GM18520 (cell line): ENCODE measurements around the gene FLVCR1.
"Not testable (repeated sequence)": the region's sequence is repeated elsewhere in the genome, so short reads cannot be mapped to it uniquely, and the experiment has no call there.

Experiments used
- ATAC-seq: cut with Tn5 transposase; IDR thresholded peaks from one replicate; pipeline ENCODE4 v1.9.1; 2021; ENCODE audit not compliant: unreplicated experiment

FLVCR1 gene

DNA sequence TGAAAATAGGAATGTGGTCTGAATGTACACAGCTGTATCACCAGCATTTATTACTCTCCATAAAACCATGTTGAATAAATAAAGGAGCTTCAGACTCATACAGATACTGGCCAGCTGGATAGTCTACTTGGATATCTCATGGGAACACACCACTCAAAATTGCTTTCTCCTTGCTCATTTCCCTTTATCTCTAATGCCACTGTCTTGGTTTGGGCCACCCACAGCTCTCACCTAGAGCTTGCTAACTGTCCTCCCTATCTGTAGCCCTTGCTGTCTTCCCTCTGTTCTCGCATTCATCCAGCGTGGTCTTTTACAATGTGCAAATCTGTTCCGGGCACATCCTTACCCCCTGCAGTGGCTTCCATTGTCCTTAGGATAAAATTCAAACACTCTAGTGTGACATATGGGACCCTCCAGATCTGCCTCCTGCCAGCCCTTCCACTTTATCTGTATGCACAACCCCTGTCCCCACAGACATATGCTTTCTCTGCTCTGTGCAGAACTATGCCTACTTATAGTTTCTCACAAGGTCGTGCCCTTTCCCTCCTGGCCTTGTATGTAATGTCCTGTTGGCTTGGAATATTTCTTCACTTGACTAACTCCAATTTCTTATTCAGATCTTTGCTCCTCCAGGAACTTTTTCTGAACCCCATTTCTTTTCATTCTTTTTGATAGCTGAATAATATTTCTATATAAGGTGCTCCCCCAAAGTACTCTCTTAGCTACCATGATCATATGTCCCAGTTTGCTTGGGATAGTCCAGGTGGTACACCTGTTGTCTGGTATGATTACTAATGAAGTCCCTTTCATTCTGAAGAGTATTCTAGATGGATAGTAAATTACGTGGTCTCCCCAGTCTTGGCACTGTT lies 2.9 kb downstream of the FLVCR1 start:
- no peak for ATAC-seq

DNA sequence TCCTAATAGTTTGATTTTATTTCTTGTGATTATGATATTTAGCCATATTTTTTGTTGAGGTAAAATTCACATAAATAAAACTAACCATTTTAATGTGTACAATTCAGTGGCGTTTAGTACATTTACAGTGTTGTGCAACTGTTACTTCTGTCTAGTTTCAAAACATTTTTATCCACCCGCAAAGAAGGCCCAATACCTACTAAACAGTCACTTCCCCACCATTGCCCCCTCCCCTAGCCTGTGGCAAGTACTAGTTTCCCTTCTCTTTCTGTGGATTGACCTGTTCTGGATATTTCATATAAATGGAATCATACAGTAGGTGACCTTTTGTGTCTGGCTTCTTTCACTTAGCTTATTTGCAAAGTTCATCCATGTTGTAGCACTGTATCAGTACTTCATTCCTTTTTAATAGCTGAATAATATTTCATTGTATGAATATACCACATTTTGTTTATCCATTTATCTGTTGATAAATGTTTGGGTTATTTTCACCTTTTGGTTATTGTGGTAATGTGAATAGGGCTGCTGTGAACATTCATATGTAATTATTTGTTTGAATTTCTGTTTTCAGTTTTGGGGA lies 4.1 kb downstream of the FLVCR1 start:
- ATAC-seq = no peak

DNA sequence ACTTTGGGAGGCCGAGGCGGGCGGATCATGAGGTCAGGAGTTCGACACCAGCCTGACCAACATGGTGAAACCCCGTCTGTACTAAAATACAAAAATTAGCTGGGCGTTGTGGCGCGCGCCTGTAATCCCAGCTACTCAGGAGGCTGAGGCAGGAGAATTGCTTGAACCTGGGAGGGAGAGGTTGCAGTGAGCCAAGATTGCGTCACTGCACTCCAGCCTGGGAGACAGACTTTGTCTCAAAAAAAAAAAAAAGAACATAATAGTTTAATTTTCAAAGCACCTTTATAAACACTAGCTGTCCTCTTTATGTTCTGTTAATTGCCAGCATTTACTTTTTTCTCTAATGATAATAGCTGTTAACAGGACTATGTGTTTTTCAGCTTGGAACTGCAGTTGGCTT lies 5.3 kb downstream of the FLVCR1 start:
- not testable (repeated sequence) for ATAC-seq

DNA sequence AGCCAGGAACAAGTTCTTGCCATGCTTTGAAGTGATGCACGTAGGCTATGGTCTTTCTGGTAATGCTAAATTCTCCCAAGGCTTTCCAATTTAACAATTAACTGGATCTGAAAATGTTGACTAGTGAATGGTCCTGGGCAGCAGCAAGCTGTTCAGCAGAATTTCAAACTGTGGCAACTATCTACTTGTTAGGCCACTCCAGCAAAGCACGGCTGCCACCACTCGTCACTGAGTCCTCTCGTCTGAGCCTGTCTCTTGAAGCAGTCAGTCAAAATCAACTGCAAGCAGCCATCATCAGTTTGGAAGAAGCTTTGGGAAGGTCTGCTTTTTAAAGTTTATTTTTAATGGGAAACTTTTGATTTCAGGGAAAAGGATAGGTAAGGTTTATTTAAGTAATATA lies 6.1 kb downstream of the FLVCR1 start:
- no peak for ATAC-seq

DNA sequence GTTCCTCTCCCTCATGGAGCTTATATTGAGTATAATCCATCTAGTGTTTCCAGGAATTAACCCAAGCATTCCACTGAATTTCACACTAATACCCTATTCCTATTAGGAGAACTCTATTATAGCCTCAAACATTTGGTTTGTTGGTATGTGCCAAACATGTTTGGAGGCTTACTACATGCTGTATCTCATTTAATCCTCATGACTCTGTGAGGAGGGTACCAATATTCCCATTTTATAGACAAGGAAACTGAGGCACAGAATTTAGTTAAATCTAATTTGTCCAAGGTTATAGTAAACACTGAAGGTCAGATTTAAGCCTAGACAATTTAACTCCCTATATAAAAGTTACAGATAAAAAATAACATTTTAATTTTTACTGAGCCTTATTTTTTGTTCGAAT lies 9.1 kb downstream of the FLVCR1 start:
- no peak for ATAC-seq

DNA sequence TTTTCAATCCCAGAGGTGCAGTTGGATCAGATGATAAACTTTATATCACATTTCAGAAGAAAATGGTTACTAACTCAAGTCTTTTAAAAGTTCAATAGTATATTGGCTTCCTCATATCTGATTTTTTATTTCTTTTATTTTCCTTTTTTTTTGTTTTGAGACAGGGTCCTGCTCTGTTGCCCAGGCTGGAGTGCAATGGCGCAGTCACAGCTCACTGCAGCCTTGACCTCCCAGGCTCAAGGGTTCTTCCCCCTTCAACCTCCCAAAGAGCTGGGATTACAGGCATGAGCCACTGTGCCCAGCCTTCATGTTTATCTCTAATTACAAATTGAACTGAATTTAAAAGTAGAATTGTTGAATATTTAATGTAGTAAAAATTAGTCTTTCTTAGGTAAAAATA lies 13.9 kb downstream of the FLVCR1 start:
- no peak for ATAC-seq

DNA sequence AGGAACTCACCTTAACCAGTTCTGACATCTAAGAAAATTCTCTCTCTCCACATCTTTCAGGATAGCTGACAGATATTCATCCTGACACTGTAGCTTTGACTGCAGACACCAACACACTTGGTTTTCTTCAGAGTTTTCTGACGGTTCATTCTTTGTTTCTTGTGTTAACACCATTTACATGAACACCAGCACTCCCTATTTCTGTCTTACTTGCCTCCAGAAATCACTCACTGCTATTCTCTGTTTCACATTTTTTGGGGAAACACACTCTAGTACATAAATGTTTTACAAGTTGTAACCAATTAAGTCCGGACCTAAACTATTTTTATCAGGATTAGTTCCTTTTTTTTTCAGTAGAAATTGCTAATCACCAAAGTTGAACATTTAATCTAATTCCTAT lies 15.4 kb downstream of the FLVCR1 start:
- peak; percentile 80 for ATAC-seq

DNA sequence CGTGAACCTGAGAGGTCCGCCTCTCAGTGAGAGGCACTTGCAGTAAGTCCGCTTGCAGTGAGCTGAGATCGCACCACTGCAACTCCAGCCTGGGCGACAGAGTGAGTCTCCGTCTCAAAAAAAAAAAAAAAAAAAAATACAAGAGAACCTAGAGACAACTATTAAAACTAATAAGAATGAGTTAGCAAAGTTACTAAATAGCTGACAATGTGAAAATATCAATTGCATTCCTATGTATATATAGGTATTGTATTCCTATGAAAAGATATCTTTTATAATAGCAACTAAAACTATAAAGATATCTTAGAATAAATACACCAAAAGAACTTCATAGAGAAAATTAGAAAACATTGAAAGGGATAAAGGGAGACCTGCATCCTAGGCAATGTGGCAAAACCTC lies 20.3 kb downstream of the FLVCR1 start:
- no peak for ATAC-seq

DNA sequence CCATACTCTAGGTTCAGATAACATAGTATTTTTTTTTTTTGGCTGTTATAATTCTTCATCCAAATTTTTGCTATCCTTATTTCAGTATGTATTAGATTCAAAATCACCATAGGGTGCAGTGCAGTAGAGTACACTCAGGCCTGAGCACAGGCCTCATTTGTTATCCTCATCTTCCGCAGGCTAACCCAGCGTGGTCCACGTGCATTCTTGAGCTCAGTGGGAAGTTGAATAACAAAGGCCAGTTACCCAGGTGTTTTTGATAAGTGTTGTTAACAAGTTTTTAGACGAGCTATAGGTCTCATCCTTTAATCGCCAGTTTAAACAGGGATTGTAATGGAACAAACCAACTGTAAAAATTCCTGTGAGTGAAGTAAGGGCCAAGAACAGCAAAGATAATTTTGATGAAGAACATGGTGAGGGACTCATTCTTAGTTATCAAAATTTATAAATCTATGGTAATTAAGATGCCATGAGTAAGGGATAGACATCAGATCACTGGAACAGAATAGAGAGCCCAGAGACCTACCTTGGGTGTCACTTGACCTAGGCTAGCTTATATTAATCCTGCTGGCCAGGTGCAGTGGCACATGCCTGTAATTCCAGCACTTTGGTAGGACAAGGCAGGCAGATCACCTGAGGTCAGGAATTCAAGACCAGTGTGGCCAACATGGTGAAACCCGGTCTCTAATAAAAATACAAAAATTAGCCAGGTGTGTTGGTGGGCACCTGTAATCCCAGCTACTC lies 22.0 kb downstream of the FLVCR1 start:
- no peak for ATAC-seq

DNA sequence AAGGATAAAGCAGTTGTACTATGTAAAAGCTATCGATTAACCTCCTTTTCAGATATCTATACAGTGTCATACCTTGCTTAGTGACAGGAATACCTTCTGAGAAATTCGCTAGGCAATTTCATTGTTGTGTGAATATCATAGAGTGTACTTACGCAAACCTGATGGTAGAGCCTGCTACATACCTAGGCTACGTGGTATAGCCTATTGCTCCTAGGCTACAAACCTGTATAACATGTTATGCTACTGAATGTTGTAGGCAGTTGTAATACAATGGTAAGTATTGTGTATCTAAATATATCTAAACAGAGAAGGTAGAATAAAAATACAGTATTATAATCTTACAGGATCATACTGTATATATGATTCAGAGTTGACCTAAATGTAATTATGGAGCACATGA lies 26.5 kb downstream of the FLVCR1 start:
- ATAC-seq = no peak

DNA sequence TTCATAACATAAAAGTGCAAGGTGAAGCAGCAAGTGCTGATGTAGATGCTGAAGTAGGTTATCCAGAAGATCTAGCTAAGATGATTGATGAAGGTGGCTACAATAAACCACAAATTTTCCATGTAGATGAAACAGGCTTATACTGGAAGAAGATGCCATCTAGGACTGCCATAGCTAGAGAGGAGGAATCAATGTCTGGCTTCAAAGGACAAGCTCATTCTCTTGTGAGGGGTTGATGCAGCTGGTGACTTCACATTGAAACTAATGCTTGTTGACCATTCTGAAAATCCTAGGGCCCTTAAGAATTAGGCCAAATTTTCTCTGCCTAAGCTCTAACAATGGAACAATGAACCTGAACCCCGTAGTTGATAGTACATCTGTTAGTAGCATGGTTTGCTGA lies 34.0 kb downstream of the FLVCR1 start:
- no peak for ATAC-seq

DNA sequence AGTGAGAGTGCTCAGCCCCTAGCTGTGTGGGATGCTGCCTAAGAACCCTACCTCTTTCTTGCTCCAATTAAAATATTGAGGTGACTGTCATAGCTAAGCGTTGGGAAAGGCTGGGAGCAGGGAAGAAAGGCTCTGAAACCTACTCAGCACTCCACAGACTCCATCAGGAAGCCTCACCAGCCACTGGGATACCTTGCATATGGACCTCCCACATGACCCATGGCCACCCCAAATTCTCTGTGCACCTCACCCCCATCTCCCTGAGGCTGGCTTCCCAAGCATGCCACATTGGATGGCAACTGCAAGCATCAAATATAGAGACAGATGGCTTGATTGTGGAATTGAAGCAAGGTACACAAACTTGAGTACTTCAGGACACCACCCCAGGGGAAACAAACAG lies 41.8 kb downstream of the FLVCR1 start:
- ATAC-seq = no peak

DNA sequence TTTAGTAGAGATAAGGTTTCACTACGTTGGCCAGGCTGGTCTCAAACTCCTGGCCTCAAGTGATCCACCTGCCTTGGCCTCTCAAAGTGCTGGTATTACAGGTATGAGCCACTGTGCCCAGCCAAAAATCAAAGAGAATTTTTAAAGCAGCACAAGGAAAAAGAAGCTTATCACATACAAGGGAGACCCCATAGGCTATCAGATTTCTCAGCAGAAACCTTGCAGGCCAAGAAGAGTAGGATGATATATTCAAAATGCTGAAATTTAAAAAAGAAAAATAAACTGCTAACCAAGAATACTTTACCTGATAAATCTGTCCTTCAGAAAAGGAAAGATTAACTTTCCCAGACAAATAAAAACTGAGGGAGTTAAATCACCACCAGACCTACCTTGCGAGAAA lies 43.2 kb downstream of the FLVCR1 start:
- ATAC-seq = no peak

DNA sequence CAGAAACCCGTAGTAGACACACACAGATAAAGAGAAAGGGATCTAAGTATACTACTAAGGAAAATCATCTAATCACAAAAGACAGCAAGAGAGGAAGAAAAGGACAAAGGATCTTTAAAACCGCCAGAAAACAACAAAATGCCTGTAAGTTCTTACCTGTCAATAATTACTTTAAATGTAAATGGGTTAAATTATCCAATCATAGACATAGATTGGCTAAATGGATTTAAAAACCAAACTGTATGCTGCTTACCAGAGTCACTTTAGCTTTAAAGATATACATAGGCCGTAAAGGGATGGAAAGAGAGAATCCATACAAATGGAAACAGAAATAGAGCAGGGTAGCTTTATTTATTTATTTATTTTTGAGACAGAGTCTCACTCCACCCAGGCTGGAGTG lies 44.0 kb downstream of the FLVCR1 start:
- no peak for ATAC-seq

DNA sequence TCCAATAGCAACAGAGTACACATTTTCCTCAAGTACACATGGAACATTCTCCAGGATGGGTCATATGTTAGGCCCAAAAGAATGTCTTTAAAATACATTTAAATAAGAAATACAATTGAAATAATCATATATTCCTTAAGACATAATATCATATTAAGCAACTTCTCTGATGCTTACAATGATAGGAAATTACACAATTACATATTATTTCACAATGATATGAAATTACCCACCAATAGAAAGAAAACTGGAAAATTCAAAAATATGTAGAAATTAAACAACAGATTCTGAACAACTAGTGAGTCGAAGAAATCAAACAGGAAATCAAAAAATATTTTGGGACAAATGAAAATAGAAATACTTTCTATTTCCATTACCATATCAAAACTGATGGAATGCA lies 45.6 kb downstream of the FLVCR1 start:
- no peak for ATAC-seq

DNA sequence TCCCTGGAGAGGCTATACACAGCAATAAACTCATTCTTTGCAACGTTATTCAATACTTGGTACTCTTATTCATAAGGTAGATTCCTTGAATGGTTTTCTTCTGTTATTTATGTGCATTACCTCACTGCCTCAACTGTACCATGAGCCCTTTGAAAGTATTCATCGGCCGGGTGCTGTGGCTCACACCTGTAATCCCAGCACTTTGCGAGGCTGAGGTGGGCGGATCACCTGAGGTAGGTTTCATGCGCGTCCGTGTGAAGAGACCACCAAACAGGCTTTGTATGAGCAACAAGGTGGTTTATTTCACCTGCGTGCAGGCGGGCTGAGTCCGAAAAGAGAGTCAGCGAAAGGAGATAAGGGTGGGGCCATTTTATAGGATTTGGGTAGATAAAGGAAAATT lies 50.0 kb downstream of the FLVCR1 start:
- not testable (repeated sequence) for ATAC-seq

DNA sequence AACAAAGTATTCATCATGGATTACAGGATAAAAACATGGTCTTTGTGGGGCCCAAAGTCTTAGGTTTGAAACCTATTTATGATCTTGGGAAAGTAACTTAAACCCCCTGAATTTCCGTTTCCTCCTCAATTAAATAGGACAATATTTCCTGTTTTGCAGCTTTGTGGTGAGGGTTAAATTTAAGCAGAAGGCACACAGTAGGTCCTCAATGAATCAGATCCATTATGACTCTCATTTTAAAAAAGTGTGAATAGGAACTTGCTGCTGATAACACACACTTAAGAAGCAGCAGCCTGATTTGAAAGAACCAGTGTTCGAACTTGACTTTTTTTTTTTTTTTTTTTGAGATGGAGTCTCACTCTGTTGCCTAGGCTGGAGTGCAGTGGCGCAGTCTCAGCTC lies 50.9 kb downstream of the FLVCR1 start:
- ATAC-seq = no peak

DNA sequence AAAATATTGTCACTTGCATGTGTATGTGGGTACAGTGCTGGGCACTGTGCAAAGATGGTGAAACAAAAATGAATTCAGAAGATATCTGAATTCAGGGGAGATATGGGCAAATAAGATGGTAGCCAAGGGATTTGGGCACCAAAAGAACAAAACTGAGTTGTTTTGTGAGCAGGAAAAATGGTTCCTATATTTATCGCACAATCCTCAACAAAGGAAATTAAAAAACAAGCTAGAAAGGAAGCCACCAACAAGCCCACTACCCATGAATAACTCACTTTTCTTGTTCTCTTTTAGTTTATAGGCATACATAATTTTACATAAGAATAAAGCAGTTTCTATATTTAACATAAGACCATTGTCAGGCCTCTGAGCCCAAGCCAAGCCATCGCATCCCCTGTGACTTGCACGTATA lies 51.6 kb downstream of the FLVCR1 start:
- no peak for ATAC-seq

DNA sequence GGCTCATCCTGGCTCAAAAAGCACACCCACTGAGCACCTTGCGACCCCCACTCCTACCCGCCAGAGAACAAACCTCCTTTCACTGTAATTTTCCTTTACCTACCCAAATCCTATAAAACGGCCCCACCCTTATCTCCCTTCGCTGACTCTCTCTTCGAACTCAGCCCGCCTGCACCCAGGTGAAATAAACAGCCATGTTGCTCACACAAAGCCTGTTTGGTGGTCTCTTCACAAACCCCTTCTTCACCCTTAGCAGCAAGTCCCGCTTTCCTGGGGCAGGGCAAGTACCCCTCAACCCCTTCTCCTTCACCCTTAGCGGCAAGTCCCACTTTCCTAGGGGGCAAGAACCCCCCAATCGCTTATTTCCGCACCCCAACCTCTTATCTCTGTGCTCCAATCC lies 52.1 kb downstream of the FLVCR1 start:
- not testable (repeated sequence) for ATAC-seq

DNA sequence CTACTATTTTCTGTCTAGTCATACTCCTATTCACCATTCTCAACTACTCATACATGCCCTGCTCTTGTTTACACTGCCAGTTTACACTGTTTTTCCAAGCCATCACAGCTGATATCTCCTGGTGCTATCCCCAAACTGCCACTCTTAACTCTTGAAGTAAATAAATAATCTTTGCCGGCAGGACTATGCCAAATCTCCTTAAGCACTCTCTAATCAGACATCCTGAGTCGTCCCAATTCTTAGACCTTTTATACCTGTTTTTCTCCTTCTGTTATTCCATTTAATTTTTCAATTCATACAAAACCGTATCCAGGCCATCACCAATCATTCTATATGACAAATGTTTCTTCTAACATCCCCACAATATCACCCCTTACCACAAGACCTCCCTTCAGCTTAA lies 55.6 kb downstream of the FLVCR1 start:
- not testable (repeated sequence) for ATAC-seq

DNA sequence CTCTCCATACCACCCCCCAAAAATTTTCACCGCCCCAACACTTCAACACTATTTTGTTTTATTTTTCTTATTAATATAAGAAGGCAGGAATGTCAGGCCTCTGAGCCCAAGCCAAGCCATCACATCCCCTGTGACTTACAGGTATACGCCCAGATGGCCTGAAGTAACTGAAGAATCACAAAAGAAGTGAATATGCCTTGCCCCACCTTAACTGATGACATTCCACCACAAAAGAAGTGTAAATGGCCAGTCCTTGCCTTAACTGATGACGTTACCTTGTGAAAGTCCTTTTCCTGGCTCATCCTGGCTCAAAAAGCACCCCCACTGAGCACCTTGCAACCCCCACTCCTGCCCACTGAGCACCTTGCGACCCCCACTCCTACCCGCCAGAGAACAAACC lies 56.0 kb downstream of the FLVCR1 start:
- ATAC-seq = not testable (repeated sequence)

DNA sequence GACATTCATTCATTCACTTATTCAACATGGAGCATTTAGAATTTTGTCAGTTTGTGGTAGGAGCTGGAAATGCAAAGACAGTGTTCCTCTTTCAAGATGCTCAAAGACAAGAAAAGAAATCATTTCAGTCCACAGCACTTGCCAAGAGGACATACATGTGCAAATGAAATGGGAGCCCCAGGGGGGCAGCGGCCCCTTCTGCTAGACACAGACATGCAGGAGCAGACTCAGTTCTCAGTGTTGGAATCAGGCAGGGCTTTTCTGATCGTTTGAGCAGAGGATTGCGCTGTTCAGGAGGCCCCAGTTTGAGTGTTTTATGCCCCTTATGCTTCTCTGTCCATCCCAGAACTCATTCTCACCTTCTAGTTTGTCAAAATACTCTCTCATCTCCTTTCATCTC lies 56.7 kb downstream of the FLVCR1 start:
- ATAC-seq = no peak
